HCT116 (cell line): ENCODE data around the gene ETS2. TPM values are rescaled to one million over a fixed set of nuclear protein-coding genes. Genes with fewer than 3 reads are reported as not detected.

Experiments used
- ATAC-seq: fragments of 200-7000 bp; cut with Tn5 transposase; 2 replicates; pipeline ENCODE4 v1.9.1; 2020; ENCODE audit warnings: mild to moderate bottlenecking, moderate library complexity
- BruUV-seq: library from RNA; stranded (reverse); fragments of 400-500 nt; replicated peaks from 2 replicates; lab custom pipeline; 2021; lab: Mats Ljungman, UMichigan
- CTCF ChIA-PET: fragments of 300-600 bp; sonication (Branson Sonifier 250); formaldehyde crosslinking; loops from one replicate; lab custom pipeline; 2021; ENCODE audit warnings: antibody characterized with exemption; lab: Charles Lee
- POLR2A ChIA-PET: fragments of 300-600, 350-600 bp; sonication (Branson Sonifier 250); formaldehyde crosslinking; loops from one replicate; lab custom pipeline; 2021; ENCODE audit warnings: antibody characterized with exemption; lab: Charles Lee
- RAD21 ChIA-PET, 2 experiments: fragments of 300-600 bp; sonication (Branson Sonifier 250); formaldehyde crosslinking; loops; one replicate each; lab custom pipeline; 2023; ENCODE audit warnings: low total read pairs in 2 of 2; ENCODE audit not compliant: uncharacterized antibody in 2 of 2, unreplicated experiment in 2 of 2, low non-redundant PET in 1 of 2; lab: Charles Lee
- DNase-seq: peaks from one replicate; pipeline ENCODE4 v3.0.0-alpha.2; 2010; ENCODE audit warnings: low read depth, low spot score
- H2AFZ ChIP-seq: fragments of 200-600 bp; shearing (Covaris generic), sonication (generic); 2 replicates; pipeline ENCODE4 v1.6.1; 2017; ENCODE audit warnings: low read depth, mixed run types, mixed read lengths, antibody characterized with exemption, low read length; ENCODE audit not compliant: poor library complexity, severe bottlenecking
- H3K27ac ChIP-seq: 2 replicates; pipeline ENCODE4 v1.5.1; 2012; ENCODE audit warnings: low read depth, low read length
- H3K27me3 ChIP-seq: fragments of 200-600 bp; sonication (generic); 2 replicates; pipeline ENCODE4 v1.6.1; 2016; ENCODE audit warnings: mixed run types, low read length, mixed read lengths; ENCODE audit not compliant: insufficient read depth
- H3K36me3 ChIP-seq, 2 experiments: fragments of 200-500 bp in 1 of 2; fragments of 200-600 bp in 1 of 2; sonication (Bioruptor generic) in 1 of 2; sonication (generic) in 1 of 2; 2 replicates each; pipeline versions ENCODE4 v1.5.1 to v1.6.1; 2014 to 2016; ENCODE audit warnings: low read length in 2 of 2, inconsistent platforms in 1 of 2, mixed read lengths in 1 of 2, mixed run types in 1 of 2; ENCODE audit not compliant: insufficient read depth in 2 of 2, control insufficient read depth in 1 of 2
- H3K4me1 ChIP-seq, 2 experiments: fragments of 200-600 bp in 1 of 2; sonication (generic) in 1 of 2; 2 replicates each; pipeline versions ENCODE4 v1.5.1 to v1.6.1; 2012 to 2017; ENCODE audit warnings: low read length in 2 of 2, inconsistent platforms in 1 of 2, mild to moderate bottlenecking in 1 of 2, mixed read lengths in 1 of 2, mixed run types in 1 of 2, moderate library complexity in 1 of 2; ENCODE audit not compliant: insufficient read depth in 2 of 2, control insufficient read depth in 1 of 2
- H3K4me2 ChIP-seq: fragments of 200-600 bp; sonication (generic); 2 replicates; pipeline ENCODE4 v1.6.1; 2017; ENCODE audit warnings: mixed run types, low read length, mixed read lengths
- H3K4me3 ChIP-seq, 2 experiments: fragments of 200-600 bp in 1 of 2; sonication (generic) in 1 of 2; replicated peaks in 1 of 2; 2 replicates each; pipeline ENCODE4 v1.5.1; 2011 to 2016; ENCODE audit warnings: low read length in 2 of 2, control low read depth in 1 of 2, low read depth in 1 of 2, mild to moderate bottlenecking in 1 of 2, mixed read lengths in 1 of 2, mixed run types in 1 of 2
- H3K79me2 ChIP-seq: fragments of 200-600 bp; sonication (generic); 2 replicates; pipeline ENCODE4 v1.6.1; 2017; ENCODE audit warnings: mild to moderate bottlenecking, mixed run types, low read length, moderate library complexity, mixed read lengths; ENCODE audit not compliant: insufficient read depth
- H3K9ac ChIP-seq: fragments of 200-600 bp; sonication (generic); 2 replicates; pipeline ENCODE4 v1.6.1; 2016; ENCODE audit warnings: low read length, mixed read lengths
- H3K9me2 ChIP-seq: fragments of 200-600 bp; sonication (generic), shearing (Covaris generic); 2 replicates; pipeline ENCODE4 v1.6.1; 2017; ENCODE audit warnings: mixed run types, mild to moderate bottlenecking, moderate library complexity; ENCODE audit not compliant: insufficient read depth
- H3K9me3 ChIP-seq, 2 experiments: fragments of 200-500 bp in 1 of 2; fragments of 200-600 bp in 1 of 2; sonication (Bioruptor generic) in 1 of 2; sonication (generic) in 1 of 2; 2 replicates each; pipeline ENCODE4 v1.6.1; 2014 to 2017; ENCODE audit warnings: low read length in 2 of 2, mixed read lengths in 2 of 2, inconsistent platforms in 1 of 2, low read depth in 1 of 2, mild to moderate bottlenecking in 1 of 2, mixed run types in 1 of 2, moderate library complexity in 1 of 2; ENCODE audit not compliant: control insufficient read depth in 1 of 2, insufficient read depth in 1 of 2
- H4K20me1 ChIP-seq: fragments of 200-600 bp; sonication (generic), shearing (Covaris generic); 2 replicates; pipeline ENCODE4 v1.6.1; 2017; ENCODE audit warnings: mixed run types, mild to moderate bottlenecking, moderate library complexity; ENCODE audit not compliant: insufficient read depth
- FOSL1 ChIP-seq: IDR thresholded peaks from 2 replicates; pipeline ENCODE4 v1.6.1; 2012; ENCODE audit warnings: low read depth
- JUND ChIP-seq: IDR thresholded peaks from 2 replicates; pipeline ENCODE4 v1.6.1; 2012
- MAX ChIP-seq: IDR thresholded peaks from 2 replicates; pipeline ENCODE4 v1.6.1; 2012
- REST ChIP-seq: IDR thresholded peaks from 2 replicates; pipeline ENCODE4 v1.6.1; 2012; ENCODE audit warnings: low read depth
- TCF7L2 ChIP-seq: IDR thresholded peaks from 2 replicates; pipeline ENCODE4 v1.7.0; 2011; ENCODE audit warnings: borderline replicate concordance, inconsistent platforms; ENCODE audit not compliant: insufficient read depth, insufficient read length; ENCODE audit errors: extremely low read depth
- intact Hi-C: fragments of 100-400 bp; cut with micrococcal nuclease; formaldehyde crosslinking; loops from 2 replicates; pipeline ENCODE4 v1.10.0; 2022
- total RNA-seq: library from RNA; stranded (reverse); gene quantifications from one replicate; pipeline ENCODE4 v1.2.1, GENCODE V29; 2021; ENCODE audit not compliant: unreplicated experiment

ETS2 gene
- total RNA-seq, 1 experiment from 2014 or later: 32.9 TPM

- DNase-seq (peak; percentile 53), ATAC-seq (peak; percentile 95)
- no TSS peak for BruUV-seq
- ChIA-PET POLR2A (interaction anchor here (1.2 kb wide), 1 partner anchor 11 kb away, joined by 3 read pairs; no protein-coding TSS in a partner anchor), CTCF (no interaction called here), RAD21 (no interaction called here)
- Histone ChIP-seq H3K79me2 (peaks cover 12% of the 10 kb centered on the region; the same call in 1 of the 2 replicates), H4K20me1 (no peaks in the 10 kb centered on the region), H3K9me3 (no peaks in the 10 kb centered on the region), H3K27me3 (no peaks in the 10 kb centered on the region), H3K4me2 (peak overlapping the region; percentile 60), H2AFZ (no peak overlapping the region), H3K9me2 (no peaks in the 10 kb centered on the region), H3K9ac (peak overlapping the region; percentile 22; the same call in 1 of the 2 replicates), H3K4me3 (0 out of 4 replicates have a peak overlapping the region, but pooled peaks of 1 of the 2 experiments have one; percentile 3), H3K36me3 (peaks cover 79 to 83% of the 10 kb centered on the region in 2 experiments), H3K27ac (peak overlapping the region; percentile 51), H3K4me1 (peaks cover 7 to 37% of the 10 kb centered on the region in 2 experiments)
- intact Hi-C loops: no loop called here
- no peak for TF ChIP-seq JUND
- TF ChIP-seq MAX: no peak
- 0 out of 2 replicates have a peak, but pooled peaks have one; percentile 18 for TF ChIP-seq FOSL1
- TF ChIP-seq REST: no peak
- TF ChIP-seq TCF7L2: no peak
Measured at GRCh38 chr21:38819719-38820159, 14.0 kb downstream of the ETS2 start.
